Tibial nerve (tissue), 3 donors: ENCODE data around the gene IGFL2.

ENCODE experiments used
- POLR2A ChIP-seq, 2 donors: fragments of 450-650 bp; IDR thresholded peaks; one replicate each; pipeline ENCODE4 v1.6.1; 2017; ENCODE audit warnings: antibody characterized with exemption in 2 of 2, mild to moderate bottlenecking in 2 of 2, moderate library complexity in 2 of 2
- TF ChIP-seq, protein P1 (sequence below), 5 experiments: fragments of 200-600 bp in 3 of 5; fragments of 450-650 bp in 2 of 5; sonication (generic) in 3 of 5; IDR thresholded peaks; one replicate each; pipeline ENCODE4 v1.5.1; 2016 to 2019; ENCODE audit warnings: antibody characterized with exemption in 5 of 5, mild to moderate bottlenecking in 3 of 5, moderate library complexity in 2 of 5

DNA sequence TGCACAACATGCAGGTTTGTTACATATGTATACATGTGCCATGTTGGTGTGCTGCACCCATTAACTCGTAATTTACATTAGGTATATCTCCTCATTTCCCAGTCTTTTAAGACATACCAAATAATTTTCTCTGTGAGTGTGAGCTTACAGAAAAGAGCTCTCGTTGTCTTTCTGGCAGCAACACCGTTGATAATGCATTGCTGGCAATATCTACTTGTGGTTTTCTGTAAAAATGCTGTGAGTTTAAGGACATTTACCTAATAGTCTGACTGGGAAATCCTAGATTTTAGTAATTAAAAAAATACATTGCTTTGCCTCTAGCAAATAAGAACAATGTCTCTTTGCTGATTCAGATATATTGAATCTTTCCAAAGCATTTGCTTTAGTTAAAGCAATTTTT, 31.9 kb upstream of the IGFL2 start:
- TF ChIP-seq, protein P1, sequence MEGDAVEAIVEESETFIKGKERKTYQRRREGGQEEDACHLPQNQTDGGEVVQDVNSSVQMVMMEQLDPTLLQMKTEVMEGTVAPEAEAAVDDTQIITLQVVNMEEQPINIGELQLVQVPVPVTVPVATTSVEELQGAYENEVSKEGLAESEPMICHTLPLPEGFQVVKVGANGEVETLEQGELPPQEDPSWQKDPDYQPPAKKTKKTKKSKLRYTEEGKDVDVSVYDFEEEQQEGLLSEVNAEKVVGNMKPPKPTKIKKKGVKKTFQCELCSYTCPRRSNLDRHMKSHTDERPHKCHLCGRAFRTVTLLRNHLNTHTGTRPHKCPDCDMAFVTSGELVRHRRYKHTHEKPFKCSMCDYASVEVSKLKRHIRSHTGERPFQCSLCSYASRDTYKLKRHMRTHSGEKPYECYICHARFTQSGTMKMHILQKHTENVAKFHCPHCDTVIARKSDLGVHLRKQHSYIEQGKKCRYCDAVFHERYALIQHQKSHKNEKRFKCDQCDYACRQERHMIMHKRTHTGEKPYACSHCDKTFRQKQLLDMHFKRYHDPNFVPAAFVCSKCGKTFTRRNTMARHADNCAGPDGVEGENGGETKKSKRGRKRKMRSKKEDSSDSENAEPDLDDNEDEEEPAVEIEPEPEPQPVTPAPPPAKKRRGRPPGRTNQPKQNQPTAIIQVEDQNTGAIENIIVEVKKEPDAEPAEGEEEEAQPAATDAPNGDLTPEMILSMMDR (IDR thresholded peaks at IDR 0.05) = no peak
- no peak for TF ChIP-seq POLR2A (IDR thresholded peaks at IDR 0.05)
